Activated naive CD4-positive, alpha-beta T cell treated with anti-CD3 and anti-CD28 coated beads, Interleukin-2, amount 50 U/mL, for 24 hours (primary cell): ENCODE measurements around the gene TARBP1.
"Not testable (repeated sequence)": the region's sequence is repeated elsewhere in the genome, so short reads cannot be mapped to it uniquely, and the experiment has no call there.

ENCODE experiments used
- H3K27ac Mint-ChIP-seq: one replicate; pipeline ENCODE4 v1.8.0; 2021; ENCODE audit warnings: mild to moderate bottlenecking, mixed read lengths
- H3K27me3 Mint-ChIP-seq: one replicate; pipeline ENCODE4 v1.8.0; 2021; ENCODE audit warnings: mixed read lengths
- H3K36me3 Mint-ChIP-seq: one replicate; pipeline ENCODE4 v1.8.0; 2021; ENCODE audit warnings: mixed read lengths
- H3K4me1 Mint-ChIP-seq: one replicate; pipeline ENCODE4 v1.8.0; 2021; ENCODE audit warnings: mixed read lengths
- H3K4me3 Mint-ChIP-seq: one replicate; pipeline ENCODE4 v1.8.0; 2021; ENCODE audit warnings: mild to moderate bottlenecking, mixed read lengths
- H3K9me3 Mint-ChIP-seq: one replicate; pipeline ENCODE4 v1.8.0; 2021; ENCODE audit warnings: mixed read lengths

TARBP1 gene

DNA sequence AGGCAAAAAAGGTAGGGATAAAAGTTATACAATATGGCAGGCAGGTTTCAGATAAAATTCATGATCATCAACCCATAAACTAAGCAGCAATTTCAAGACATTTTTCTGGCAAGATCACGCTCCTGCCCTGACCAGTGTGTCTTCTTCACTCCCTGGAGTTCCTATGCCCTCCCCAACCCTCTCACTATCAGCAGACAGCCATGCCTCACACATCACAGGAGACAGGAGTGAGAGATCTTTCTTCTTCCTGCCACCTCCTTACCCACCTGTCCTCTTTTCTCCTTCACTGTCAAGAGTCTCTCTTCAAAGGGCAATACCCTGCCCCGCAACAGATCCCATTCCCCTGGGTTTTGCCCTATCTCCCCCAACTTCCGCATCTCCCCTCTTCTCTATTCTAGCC lies 77.3 kb downstream of the TARBP1 start:
- Mint-ChIP-seq H3K4me1 (peaks cover 83% of the 10 kb centered on the region), H3K36me3 (peaks cover 16% of the 10 kb centered on the region), H3K27ac (peak overlapping the region; percentile 91), H3K4me3 (peak overlapping the region; percentile 76), H3K27me3 (no peaks in the 10 kb centered on the region), H3K9me3 (no peaks in the 10 kb centered on the region)

DNA sequence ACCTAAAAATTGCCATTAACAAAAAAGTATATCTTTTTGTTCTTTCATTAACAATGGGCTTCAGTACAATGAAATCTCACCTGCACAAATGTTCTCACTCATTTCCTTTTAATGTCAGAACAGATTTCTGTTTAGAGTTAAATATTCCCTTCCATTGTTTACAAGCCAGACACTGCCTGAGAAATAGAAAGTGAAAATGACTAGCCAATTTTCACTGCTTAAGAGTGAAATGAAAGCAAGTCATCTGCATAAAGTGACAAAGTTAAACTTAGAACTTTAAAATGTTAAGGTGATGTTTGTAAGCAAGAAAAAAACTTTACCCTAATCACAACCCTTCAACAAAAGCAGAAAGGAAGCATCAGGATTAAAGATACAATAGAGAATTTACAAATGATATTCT lies 78.2 kb downstream of the TARBP1 start:
- Mint-ChIP-seq H3K9me3 (no peaks in the 10 kb centered on the region), H3K27me3 (no peaks in the 10 kb centered on the region)

DNA sequence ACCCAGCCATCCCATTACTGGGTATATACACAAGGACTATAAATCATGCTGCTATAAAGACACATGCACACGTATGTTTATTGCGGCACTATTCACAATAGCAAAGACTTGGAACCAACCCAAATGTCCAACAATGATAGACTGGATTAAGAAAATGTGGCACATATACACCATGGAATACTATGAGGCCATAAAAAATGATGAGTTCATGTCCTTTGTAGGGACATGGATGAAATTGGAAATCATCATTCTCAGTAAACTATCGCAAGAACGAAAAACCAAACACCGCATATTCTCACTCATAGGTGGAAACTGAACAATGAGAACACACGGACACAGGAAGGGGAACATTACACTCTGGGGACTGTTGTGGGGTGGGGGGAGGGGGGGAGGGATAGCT lies 79.5 kb downstream of the TARBP1 start:
- not testable (repeated sequence) for H3K27me3 Mint-ChIP-seq, H3K9me3 Mint-ChIP-seq
- Mint-ChIP-seq H3K36me3 (peaks cover 22% of the 10 kb centered on the region), H3K4me1 (peaks cover 76% of the 10 kb centered on the region), H3K4me3 (peak overlapping the region; percentile 89), H3K27ac (peak overlapping the region; percentile 98)

More for the DNA sequence above, 78.2 kb downstream of the TARBP1 start:
- Mint-ChIP-seq H3K4me3 (peak overlapping the region; percentile 76), H3K4me1 (peaks cover 81% of the 10 kb centered on the region), H3K27ac (peak overlapping the region; percentile 91), H3K36me3 (peaks cover 17% of the 10 kb centered on the region)

DNA sequence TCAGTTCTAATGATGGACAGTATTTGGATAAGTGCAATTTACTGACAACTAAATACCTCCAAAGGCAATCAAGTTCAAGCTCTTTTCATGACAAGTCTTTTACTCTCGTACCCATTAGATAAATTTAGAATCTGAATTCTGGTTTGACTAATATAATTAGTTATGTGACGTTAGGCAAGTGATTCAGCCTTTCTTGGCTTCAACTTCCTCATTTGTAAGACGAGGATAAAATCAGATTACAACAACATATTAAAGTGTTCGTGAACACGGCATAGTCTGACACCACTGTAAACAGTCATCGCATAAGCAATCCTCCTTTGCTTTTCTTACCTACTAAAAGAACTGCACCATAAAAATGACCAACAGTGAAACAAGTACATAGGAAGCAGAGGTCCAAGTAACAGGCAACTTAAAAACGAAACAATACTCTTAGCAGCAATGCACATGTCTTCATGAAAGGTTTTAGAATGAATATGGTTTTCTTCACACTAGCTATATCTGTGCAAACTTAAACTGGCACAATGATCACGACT lies 80.1 kb downstream of the TARBP1 start:
- H3K9me3 Mint-ChIP-seq = no peaks in the 10 kb centered on the region
- H3K4me1 Mint-ChIP-seq = peaks cover 76% of the 10 kb centered on the region
- H3K27ac Mint-ChIP-seq = peak overlapping the region; percentile 98
- H3K36me3 Mint-ChIP-seq = peaks cover 22% of the 10 kb centered on the region
- no peaks in the 10 kb centered on the region for H3K27me3 Mint-ChIP-seq
- H3K4me3 Mint-ChIP-seq = peak overlapping the region; percentile 89

DNA sequence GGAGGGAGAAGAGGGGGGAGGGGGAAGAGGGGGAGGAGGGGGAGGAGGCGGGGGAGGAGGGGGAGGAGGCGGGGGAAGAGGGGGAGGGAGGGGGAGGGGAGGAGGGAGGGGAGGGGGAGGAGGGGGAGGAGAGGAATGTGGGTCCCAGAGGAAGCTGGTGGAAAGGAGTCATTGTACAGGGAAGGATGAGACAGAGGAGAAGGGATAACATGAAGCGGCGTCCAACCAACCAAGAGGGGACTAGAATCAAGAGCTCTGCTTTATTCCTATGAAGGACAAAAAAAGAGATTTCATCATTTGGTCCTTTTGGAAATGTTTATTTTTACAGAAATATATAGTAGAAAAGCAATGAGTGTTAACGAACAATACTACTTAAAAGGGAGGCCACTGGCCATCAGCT lies 81.2 kb downstream of the TARBP1 start:
- H3K9me3 Mint-ChIP-seq = no peaks in the 10 kb centered on the region
- H3K4me3 Mint-ChIP-seq = no peak overlapping the region
- H3K4me1 Mint-ChIP-seq = peaks cover 74% of the 10 kb centered on the region
- H3K27me3 Mint-ChIP-seq = no peaks in the 10 kb centered on the region
- H3K36me3 Mint-ChIP-seq = peaks cover 19% of the 10 kb centered on the region
- no peak overlapping the region for H3K27ac Mint-ChIP-seq

DNA sequence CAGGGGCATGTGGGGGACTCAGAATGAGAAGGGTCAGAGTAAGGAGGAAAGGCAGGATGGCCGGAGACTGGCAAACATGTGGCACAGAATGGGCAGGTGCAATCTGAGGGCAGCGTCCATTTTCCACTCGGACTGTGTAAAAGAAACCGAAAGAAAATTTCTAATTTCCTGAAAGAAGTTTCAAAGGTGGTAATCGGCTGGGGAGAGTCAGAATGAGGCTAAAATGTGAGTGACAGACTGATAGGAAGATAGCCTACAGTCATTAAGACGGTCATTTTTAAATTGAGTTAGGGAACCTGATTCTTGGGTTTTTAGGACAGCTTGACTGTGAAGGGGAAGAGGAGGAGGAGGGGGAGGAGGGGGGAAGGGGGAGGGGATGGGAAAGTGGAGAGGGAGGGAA lies 82.1 kb downstream of the TARBP1 start:
- Mint-ChIP-seq H3K4me3 (no peak overlapping the region), H3K9me3 (no peaks in the 10 kb centered on the region), H3K27ac (peak overlapping the region; percentile 57), H3K4me1 (peaks cover 66% of the 10 kb centered on the region), H3K27me3 (no peaks in the 10 kb centered on the region), H3K36me3 (peaks cover 19% of the 10 kb centered on the region)

DNA sequence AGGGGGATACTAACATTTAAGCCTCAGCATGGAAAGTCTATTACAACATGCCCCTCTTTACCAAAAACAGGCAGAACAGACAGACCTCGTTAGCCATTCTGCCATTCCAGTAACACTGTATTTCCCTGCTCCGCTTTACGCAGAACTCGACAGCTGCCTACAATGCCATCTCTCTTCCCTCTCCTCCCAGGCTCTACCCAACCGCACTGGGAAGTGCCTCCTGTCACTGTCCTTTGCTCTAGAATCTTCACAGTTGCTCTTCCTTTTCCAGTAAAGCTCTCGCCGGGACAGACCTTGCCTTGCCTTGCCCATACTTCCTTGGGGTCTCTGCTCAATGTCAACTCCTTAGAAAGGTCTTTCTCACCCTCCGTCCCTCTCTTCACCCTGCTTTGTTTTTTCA lies 82.9 kb downstream of the TARBP1 start:
- Mint-ChIP-seq H3K27ac (peak overlapping the region; percentile 57), H3K4me1 (peaks cover 59% of the 10 kb centered on the region), H3K4me3 (no peak overlapping the region), H3K27me3 (no peaks in the 10 kb centered on the region), H3K9me3 (no peaks in the 10 kb centered on the region), H3K36me3 (peaks cover 15% of the 10 kb centered on the region)

DNA sequence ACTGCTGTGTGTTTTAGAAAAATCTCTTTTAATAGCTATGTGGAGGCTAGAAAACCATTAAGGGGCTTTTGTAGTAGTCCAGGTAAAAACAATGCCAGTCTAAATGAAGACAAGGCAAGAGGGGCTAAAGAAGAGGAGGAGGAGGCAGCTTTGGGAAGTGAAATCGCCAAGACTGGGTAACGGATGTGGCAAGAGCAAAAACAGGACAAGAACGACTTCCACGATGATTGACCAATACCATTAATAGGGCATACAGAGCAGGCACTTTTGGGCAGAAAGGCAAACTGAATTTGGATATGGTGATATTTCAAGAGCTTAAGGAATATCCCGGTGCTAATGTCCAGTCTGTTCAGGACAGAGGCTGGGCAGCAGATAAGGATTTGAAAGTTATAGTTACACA lies 83.7 kb downstream of the TARBP1 start:
- Mint-ChIP-seq H3K4me3 (no peak overlapping the region), H3K36me3 (peaks cover 15% of the 10 kb centered on the region), H3K27ac (peak overlapping the region; percentile 84), H3K4me1 (peaks cover 51% of the 10 kb centered on the region), H3K9me3 (no peaks in the 10 kb centered on the region), H3K27me3 (no peaks in the 10 kb centered on the region)

DNA sequence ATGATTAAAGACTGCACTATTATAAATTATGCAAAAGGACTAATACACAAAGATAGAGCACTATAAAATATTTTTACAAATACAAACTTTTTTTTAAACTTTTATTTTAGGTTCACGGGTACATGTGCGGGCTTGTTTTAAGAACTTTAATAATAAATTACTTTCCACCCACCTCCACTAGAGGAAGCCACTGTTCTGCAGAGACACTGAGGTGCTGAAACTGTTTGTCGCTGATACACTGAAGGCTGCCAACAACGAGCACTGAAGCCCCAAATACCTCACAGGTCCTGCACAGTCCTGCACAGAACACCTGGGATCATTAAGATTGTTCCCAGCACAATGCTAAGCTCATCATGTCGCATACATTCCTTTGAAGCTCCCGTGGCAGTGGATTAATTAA lies 85.8 kb downstream of the TARBP1 start:
- Mint-ChIP-seq H3K36me3 (peaks cover 12% of the 10 kb centered on the region), H3K27me3 (no peaks in the 10 kb centered on the region), H3K4me3 (no peak overlapping the region), H3K9me3 (no peaks in the 10 kb centered on the region), H3K27ac (peak overlapping the region; percentile 70), H3K4me1 (peaks cover 42% of the 10 kb centered on the region)

DNA sequence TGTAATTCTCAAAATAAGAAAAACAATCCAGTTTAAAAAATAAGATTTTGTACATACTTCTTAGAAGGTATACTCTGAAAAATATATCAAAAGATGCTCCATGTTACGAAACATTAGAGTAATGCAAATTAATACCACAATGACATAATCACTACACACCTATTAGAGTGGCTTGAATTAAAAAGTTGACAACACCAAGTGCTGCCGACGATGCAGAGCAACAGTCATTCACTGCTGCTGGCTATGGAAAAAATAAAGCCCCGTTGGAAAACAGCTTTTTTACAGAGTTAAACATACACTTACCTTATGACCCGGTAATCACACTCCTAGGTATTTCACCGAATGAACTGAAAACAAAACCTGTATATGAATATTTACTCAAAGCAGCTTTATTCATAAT lies 90.9 kb downstream of the TARBP1 start:
- Mint-ChIP-seq H3K27me3 (no peaks in the 10 kb centered on the region), H3K36me3 (peaks cover 9% of the 10 kb centered on the region), H3K9me3 (no peaks in the 10 kb centered on the region), H3K4me1 (peaks cover 10% of the 10 kb centered on the region), H3K4me3 (no peak overlapping the region), H3K27ac (no peak overlapping the region)

DNA sequence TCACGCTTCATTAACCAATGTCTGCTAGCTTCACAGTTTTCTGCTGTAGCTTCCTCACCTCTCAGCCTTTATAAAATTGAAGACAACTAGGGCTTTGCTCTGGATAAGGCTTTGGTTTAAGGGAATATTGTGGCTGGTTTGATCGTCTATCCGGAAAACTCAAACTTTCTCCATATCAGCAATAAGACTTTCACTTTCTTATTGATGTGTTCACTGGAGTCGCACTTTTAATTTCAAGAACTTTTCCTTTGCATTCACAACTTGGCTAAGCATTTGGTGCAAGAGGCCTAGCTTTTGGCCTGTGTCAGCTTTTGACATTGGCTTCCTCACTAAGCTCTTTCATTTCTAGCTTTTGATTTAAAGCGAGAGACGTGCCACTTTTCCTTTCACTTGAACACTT lies 92.9 kb downstream of the TARBP1 start:
- no peak overlapping the region for H3K4me3 Mint-ChIP-seq
- H3K4me1 Mint-ChIP-seq = peaks cover 25% of the 10 kb centered on the region
- peaks cover 9% of the 10 kb centered on the region for H3K36me3 Mint-ChIP-seq
- no peaks in the 10 kb centered on the region for H3K9me3 Mint-ChIP-seq
- no peak overlapping the region for H3K27ac Mint-ChIP-seq
- H3K27me3 Mint-ChIP-seq = no peaks in the 10 kb centered on the region

DNA sequence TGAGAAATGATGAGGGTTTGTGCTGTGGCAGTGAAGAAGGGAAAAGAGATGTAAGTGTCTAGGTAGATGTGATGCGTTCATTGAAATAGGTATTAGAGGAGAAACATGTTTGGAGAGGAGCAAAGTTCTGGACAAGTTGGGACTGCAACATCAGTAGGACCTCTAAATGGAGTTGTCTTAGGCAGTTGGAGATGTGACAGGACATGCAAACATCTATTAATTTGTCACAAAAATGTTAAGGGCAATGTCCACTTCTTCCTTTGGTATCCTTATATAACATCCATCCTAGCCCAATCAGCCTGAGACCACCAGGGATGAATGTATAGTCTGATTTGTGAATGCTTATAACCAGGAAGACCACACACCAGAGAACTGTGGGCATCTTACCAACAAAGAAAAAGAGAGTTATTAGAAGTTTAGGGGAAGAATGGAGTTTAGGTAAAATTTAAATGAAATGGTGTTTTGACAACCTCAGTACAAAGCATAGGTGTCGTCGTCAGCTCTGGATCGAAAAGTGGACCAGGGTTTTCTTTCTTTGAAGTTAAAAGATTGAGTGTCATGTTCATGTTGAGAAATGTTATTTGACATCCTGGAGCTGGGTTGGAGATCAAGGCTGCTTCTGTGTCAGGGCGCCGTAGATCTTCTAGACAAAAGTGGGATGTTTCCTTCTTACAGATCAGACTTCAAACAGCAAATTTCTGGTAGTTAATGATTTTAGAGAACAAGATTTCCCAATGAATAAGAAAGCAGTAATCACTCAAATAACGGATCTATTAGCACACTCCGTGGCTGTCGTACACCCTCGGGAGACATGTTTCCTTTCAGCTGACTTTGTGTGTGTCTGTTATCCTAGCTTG lies 97.1 kb downstream of the TARBP1 start:
- Mint-ChIP-seq H3K9me3 (no peaks in the 10 kb centered on the region), H3K27me3 (no peaks in the 10 kb centered on the region), H3K36me3 (peaks cover 23% of the 10 kb centered on the region), H3K4me3 (no peak overlapping the region), H3K27ac (peak overlapping the region; percentile 73), H3K4me1 (peaks cover 53% of the 10 kb centered on the region)

DNA sequence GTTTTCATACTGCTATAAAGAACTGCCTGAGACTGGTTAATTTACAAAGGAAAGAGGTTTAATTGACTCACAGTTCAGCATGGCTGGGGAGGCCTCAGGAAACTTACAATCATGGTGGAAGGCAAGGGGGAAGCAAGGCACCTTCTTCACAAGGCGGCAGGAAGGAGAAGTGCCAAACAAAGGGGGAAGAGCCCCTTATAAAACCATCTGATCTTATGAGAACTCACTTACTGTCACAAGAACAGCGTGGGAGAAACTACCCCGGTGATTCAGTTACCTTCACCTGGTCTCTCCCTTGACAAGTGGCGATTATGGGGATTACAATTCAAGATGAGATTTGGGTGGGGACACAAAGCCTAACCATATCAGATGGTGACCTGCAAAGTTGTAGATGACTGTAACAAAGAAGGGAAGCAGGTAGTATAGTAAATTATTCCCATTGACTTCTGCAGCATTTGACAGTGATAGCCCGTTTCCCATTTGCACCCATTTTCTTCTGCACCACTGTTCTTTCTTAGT lies 99.3 kb downstream of the TARBP1 start:
- H3K36me3 Mint-ChIP-seq = peaks cover 30% of the 10 kb centered on the region
- not testable (repeated sequence) for H3K4me3 Mint-ChIP-seq, H3K9me3 Mint-ChIP-seq, H3K27me3 Mint-ChIP-seq
- H3K27ac Mint-ChIP-seq = peak overlapping the region; percentile 8
- H3K4me1 Mint-ChIP-seq = peaks cover 73% of the 10 kb centered on the region

DNA sequence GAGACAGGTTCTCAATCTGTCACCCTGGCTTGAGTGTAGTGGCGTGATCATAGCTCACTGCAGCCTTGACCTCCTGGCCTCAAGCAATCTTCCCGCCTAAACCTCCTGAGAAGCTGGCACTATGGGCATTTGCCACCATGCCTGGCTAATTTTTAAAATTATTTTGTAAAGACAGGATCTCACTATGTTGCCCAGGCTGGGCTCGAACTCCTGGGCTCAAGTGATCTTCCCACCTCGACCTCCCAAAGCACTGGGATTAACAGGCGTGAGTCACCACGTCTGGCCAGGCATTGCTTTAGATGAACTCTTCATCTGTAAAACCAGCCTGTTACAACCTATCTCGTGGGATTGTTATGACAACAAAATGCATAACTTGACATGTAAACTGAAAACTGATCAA lies 103.3 kb downstream of the TARBP1 start:
- H3K36me3 Mint-ChIP-seq = peaks cover 24% of the 10 kb centered on the region
- no peaks in the 10 kb centered on the region for H3K9me3 Mint-ChIP-seq

DNA sequence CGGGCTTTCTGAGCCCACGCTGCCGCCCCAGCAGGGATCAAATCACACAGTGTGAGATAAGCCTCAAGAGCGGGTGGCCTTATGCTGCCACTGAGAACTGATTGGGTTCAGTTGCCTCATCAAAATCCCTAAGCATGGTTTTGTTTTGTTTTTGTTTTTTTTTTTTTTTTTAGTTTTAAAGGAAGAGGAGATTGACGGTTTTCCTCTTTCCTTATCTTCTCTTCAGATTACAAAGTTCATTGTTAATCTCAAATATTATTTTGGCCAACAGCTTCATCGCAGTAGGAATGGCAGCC lies 105.1 kb downstream of the TARBP1 start:
- no peaks in the 10 kb centered on the region for H3K9me3 Mint-ChIP-seq
- peak overlapping the region; percentile 99 for H3K4me3 Mint-ChIP-seq
- H3K36me3 Mint-ChIP-seq = peaks cover 12% of the 10 kb centered on the region
- H3K4me1 Mint-ChIP-seq = peaks cover 73% of the 10 kb centered on the region
- peak overlapping the region; percentile 100 for H3K27ac Mint-ChIP-seq
- H3K27me3 Mint-ChIP-seq = no peaks in the 10 kb centered on the region

More for the DNA sequence above, 103.3 kb downstream of the TARBP1 start:
- H3K27me3 Mint-ChIP-seq = no peaks in the 10 kb centered on the region
- peaks cover 78% of the 10 kb centered on the region for H3K4me1 Mint-ChIP-seq
- peak overlapping the region; percentile 81 for H3K4me3 Mint-ChIP-seq
- no peak overlapping the region for H3K27ac Mint-ChIP-seq
